Measurements from ENCODE around the gene IPO13. TPM values are rescaled to one million over a fixed set of nuclear protein-coding genes. Genes with fewer than 3 reads are reported as not detected.

The IPO13 gene
- total RNA-seq, 2 experiments from 2014 or later: 6.3 to 7.4 TPM

GRCh38 chr1:43951021-43951985 is 4.6 kb downstream of the IPO13 start:
- no peak for TF ChIP-seq CTCF (IDR thresholded peaks at IDR 0.05)
- DNase-seq: no peak

GRCh38 chr1:43952731-43953346 is 6.1 kb downstream of the IPO13 start:
- H3K4me1 ChIP-seq (ENCODE audit: insufficient read depth, low read length): peaks cover 10% of the 10 kb centered on the region
- H3K4me3 Mint-ChIP-seq: no peak overlapping the region
- H3K9me3 ChIP-seq (ENCODE audit: control insufficient read depth in 1 of 2, insufficient read depth in 1 of 2, low read length in 2 of 2): no peaks in the 10 kb centered on the region
- no peak overlapping the region for H3K4me3 ChIP-seq (ENCODE audit: low read length)
- ATAC-seq (ENCODE audit: poor library complexity) (no peak), DNase-seq (no peak)
- TF ChIP-seq CTCF (IDR thresholded peaks at IDR 0.05): no peak
- CTCF ChIA-PET: interaction anchor here (1.3 kb wide), 1 partner anchor 18 kb away, joined by 4 read pairs; no protein-coding TSS in a partner anchor
- no peaks in the 10 kb centered on the region for H3K9me3 Mint-ChIP-seq
- peaks cover 34% of the 10 kb centered on the region for H3K4me1 Mint-ChIP-seq (ENCODE audit: low read depth)
- H3K27ac ChIP-seq (ENCODE audit: low read depth in 1 of 2, low read length in 2 of 2): no peak overlapping the region
- H3K36me3 ChIP-seq (ENCODE audit: insufficient read depth, low read length): peaks cover 25% of the 10 kb centered on the region
- POLR2A ChIA-PET: no interaction called here
- peaks cover 20% of the 10 kb centered on the region for H3K36me3 Mint-ChIP-seq (ENCODE audit: low read depth)
- no peaks in the 10 kb centered on the region for H3K27me3 ChIP-seq (ENCODE audit: control insufficient read depth in 1 of 2, insufficient read depth in 2 of 2, low read length in 2 of 2)
- no peak overlapping the region for H3K27ac Mint-ChIP-seq
- intact Hi-C loops (cut with DNase I, micrococcal nuclease): no loop called here
- H3K27me3 Mint-ChIP-seq: no peaks in the 10 kb centered on the region

More at GRCh38 chr1:43951021-43951985, 4.6 kb downstream of the IPO13 start:
- Histone ChIP-seq H3K36me3 (ENCODE audit: insufficient read depth, low read length) (peaks cover 11% of the 10 kb centered on the region), H3K27ac (ENCODE audit: low read depth in 1 of 2, low read length in 2 of 2) (no peak overlapping the region), H3K9me3 (ENCODE audit: control insufficient read depth in 1 of 2, insufficient read depth in 1 of 2, low read length in 2 of 2) (no peaks in the 10 kb centered on the region), H3K27me3 (ENCODE audit: control insufficient read depth in 1 of 2, insufficient read depth in 2 of 2, low read length in 2 of 2) (no peaks in the 10 kb centered on the region), H3K4me3 (ENCODE audit: low read length) (no peak overlapping the region), H3K4me1 (ENCODE audit: insufficient read depth, low read length) (peaks cover 21% of the 10 kb centered on the region)
- H3K27ac Mint-ChIP-seq: no peak overlapping the region
- ATAC-seq (ENCODE audit: poor library complexity): no peak
- POLR2A ChIA-PET: interaction anchor here (0.8 kb wide), 1 partner anchor 19 kb away, joined by 3 read pairs; the partner anchor contains the start of gene DPH2
- H3K27me3 Mint-ChIP-seq: no peaks in the 10 kb centered on the region
- peaks cover 41% of the 10 kb centered on the region for H3K4me1 Mint-ChIP-seq (ENCODE audit: low read depth)
- no peak overlapping the region for H3K4me3 Mint-ChIP-seq
- CTCF ChIA-PET: interaction anchor here (0.5 to 1.3 kb wide), 2 partner anchors 10 to 16 kb away, joined by 3 to 6 read pairs; no protein-coding TSS in a partner anchor
- no peaks in the 10 kb centered on the region for H3K9me3 Mint-ChIP-seq
- H3K36me3 Mint-ChIP-seq (ENCODE audit: low read depth): peaks cover 9% of the 10 kb centered on the region
- intact Hi-C loops (cut with DNase I, micrococcal nuclease): no loop called here

- DNase-seq: no peak
- ChIA-PET CTCF (interaction anchor here (1.3 kb wide), 1 partner anchor 19 kb away, joined by 4 read pairs; no protein-coding TSS in a partner anchor), POLR2A (no interaction called here)
- H3K27me3 ChIP-seq (ENCODE audit: control insufficient read depth in 1 of 2, insufficient read depth in 2 of 2, low read length in 2 of 2): no peaks in the 10 kb centered on the region
- Mint-ChIP-seq H3K9me3 (no peaks in the 10 kb centered on the region), H3K27me3 (no peaks in the 10 kb centered on the region), H3K4me3 (no peak overlapping the region), H3K4me1 (ENCODE audit: low read depth) (peaks cover 29% of the 10 kb centered on the region), H3K27ac (no peak overlapping the region), H3K36me3 (ENCODE audit: low read depth) (peaks cover 26% of the 10 kb centered on the region)
- intact Hi-C loops (cut with DNase I, micrococcal nuclease): no loop called here
- H3K9me3 ChIP-seq (ENCODE audit: control insufficient read depth in 1 of 2, insufficient read depth in 1 of 2, low read length in 2 of 2): no peaks in the 10 kb centered on the region
- no peak for TF ChIP-seq CTCF (IDR thresholded peaks at IDR 0.05)
- peaks cover 29% of the 10 kb centered on the region for H3K36me3 ChIP-seq (ENCODE audit: insufficient read depth, low read length)
- no peak overlapping the region for H3K27ac ChIP-seq (ENCODE audit: low read depth in 1 of 2, low read length in 2 of 2)
- H3K4me1 ChIP-seq (ENCODE audit: insufficient read depth, low read length): peaks cover 4% of the 10 kb centered on the region
- ATAC-seq (ENCODE audit: poor library complexity): no peak
- no peak overlapping the region for H3K4me3 ChIP-seq (ENCODE audit: low read length)
These were observed 6.6 kb downstream of the IPO13 start for GRCh38 chr1:43953361-43953760.

Data from CD4-positive, alpha-beta T cell (primary cell).